ENCODE results near the gene GYG2. TPM values are rescaled to one million over a fixed set of nuclear protein-coding genes. Genes with fewer than 3 reads are reported as not detected.
A peak's percentile ranks its signal among the peaks of the same experiment; 100 is the strongest.

The GYG2 gene
- total RNA-seq, 2 donors from 2014 or later, result 52.6 to 108 TPM

- Mint-ChIP-seq H3K36me3 (ENCODE audit: low read depth) (peaks cover 68% of the 10 kb centered on the region), H3K4me3 (no peak overlapping the region), H3K27ac (no peak overlapping the region)
These were observed 12.2 kb downstream of the GYG2 start for GRCh38 chrX:2840961-2841360.

DNA sequence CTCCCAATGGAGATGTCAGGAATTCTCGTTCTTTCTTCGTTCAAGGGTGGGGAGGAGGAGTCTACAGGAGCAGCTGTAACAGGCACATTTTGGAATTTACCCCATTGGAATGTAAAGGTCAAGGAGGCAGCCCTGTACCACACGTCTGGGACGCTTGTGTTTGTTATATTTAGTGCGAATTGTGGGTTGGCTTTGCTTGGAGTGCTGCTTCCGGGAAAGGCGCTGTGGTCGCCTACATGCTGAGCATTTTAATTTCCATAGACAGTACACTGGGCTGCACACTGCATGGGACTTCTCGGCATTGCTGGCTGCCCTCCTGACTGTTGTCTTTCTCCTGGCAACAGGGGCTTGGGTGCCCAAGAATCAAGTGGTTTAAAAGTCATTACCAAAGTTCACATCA is 12.8 kb downstream of the GYG2 start:
- H3K4me1 ChIP-seq (ENCODE audit: control insufficient read depth, insufficient read depth, low read length), result no peaks in the 10 kb centered on the region
- Mint-ChIP-seq H3K27me3 (ENCODE audit: insufficient read depth) (no peaks in the 10 kb centered on the region), H3K9me3 (peaks cover 37% of the 10 kb centered on the region), H3K4me1 (no peaks in the 10 kb centered on the region), H3K27ac (no peak overlapping the region), H3K36me3 (ENCODE audit: low read depth) (peaks cover 64% of the 10 kb centered on the region), H3K4me3 (no peak overlapping the region)
- H3K27ac ChIP-seq (ENCODE audit: low read depth, low read length), result no peak overlapping the region
- DNase-seq, result peak; percentile 19
- WGBS, 2 experiments (ENCODE audit: insufficient coverage in 1 of 2, insufficient read length in 1 of 2), result 61 to 96% methylated on average over 4 to 8 of the region's 9 CpGs
- H3K36me3 ChIP-seq (ENCODE audit: control insufficient read depth, insufficient read depth, low read length), result peaks cover 14% of the 10 kb centered on the region
- no peaks in the 10 kb centered on the region for H3K27me3 ChIP-seq (ENCODE audit: control insufficient read depth, insufficient read depth, low read length, poor library complexity, severe bottlenecking)
- H3K4me3 ChIP-seq (ENCODE audit: low read length), result no peak overlapping the region
- peaks cover 26% of the 10 kb centered on the region for H3K9me3 ChIP-seq (ENCODE audit: control insufficient read depth, low read length)
- TF ChIP-seq, protein P1, sequence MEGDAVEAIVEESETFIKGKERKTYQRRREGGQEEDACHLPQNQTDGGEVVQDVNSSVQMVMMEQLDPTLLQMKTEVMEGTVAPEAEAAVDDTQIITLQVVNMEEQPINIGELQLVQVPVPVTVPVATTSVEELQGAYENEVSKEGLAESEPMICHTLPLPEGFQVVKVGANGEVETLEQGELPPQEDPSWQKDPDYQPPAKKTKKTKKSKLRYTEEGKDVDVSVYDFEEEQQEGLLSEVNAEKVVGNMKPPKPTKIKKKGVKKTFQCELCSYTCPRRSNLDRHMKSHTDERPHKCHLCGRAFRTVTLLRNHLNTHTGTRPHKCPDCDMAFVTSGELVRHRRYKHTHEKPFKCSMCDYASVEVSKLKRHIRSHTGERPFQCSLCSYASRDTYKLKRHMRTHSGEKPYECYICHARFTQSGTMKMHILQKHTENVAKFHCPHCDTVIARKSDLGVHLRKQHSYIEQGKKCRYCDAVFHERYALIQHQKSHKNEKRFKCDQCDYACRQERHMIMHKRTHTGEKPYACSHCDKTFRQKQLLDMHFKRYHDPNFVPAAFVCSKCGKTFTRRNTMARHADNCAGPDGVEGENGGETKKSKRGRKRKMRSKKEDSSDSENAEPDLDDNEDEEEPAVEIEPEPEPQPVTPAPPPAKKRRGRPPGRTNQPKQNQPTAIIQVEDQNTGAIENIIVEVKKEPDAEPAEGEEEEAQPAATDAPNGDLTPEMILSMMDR (conservative IDR thresholded peaks at IDR 0.05), result no peak
- no peak overlapping the region for H3K9ac ChIP-seq (ENCODE audit: extremely low read depth, low read length, poor library complexity, severe bottlenecking)

More at GRCh38 chrX:2840961-2841360, 12.2 kb downstream of the GYG2 start:
- Histone ChIP-seq H3K9ac (ENCODE audit: extremely low read depth, low read length, poor library complexity, severe bottlenecking) (no peak overlapping the region), H3K36me3 (ENCODE audit: control insufficient read depth, insufficient read depth, low read length) (peaks cover 18% of the 10 kb centered on the region), H3K4me3 (ENCODE audit: low read length) (no peak overlapping the region), H3K4me1 (ENCODE audit: control insufficient read depth, insufficient read depth, low read length) (no peaks in the 10 kb centered on the region), H3K27ac (ENCODE audit: low read depth, low read length) (no peak overlapping the region), H3K27me3 (ENCODE audit: control insufficient read depth, insufficient read depth, low read length, poor library complexity, severe bottlenecking) (no peaks in the 10 kb centered on the region), H3K9me3 (ENCODE audit: control insufficient read depth, low read length) (peaks cover 26% of the 10 kb centered on the region)
- TF ChIP-seq, protein P1 (conservative IDR thresholded peaks at IDR 0.05), result no peak
- peaks cover 42% of the 10 kb centered on the region for H3K9me3 Mint-ChIP-seq
- 94 to 100% methylated on average over 1 of the region's 1 CpG for WGBS, 2 experiments (ENCODE audit: insufficient coverage in 1 of 2, insufficient read length in 1 of 2)
- no peaks in the 10 kb centered on the region for H3K4me1 Mint-ChIP-seq
- no peak for DNase-seq
- no peaks in the 10 kb centered on the region for H3K27me3 Mint-ChIP-seq (ENCODE audit: insufficient read depth)

DNA sequence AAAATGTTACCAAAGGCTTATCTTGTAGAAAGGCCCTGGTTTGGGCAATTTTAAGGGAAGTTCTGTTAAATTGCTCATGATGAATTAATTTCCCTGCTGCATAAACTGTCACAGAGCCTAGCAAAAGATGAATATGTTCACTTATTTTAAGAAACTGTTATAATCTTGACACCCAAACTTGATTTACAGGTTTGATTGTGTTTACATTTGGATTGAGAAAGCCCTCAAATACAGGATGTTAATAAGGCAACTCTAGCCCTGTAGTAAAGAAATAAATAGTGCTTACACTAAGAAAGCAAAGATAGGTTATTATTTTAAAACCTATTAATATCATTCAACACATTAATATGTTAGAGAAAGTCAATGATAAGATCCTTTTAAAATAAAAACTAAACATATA is 18.3 kb downstream of the GYG2 start:
- Mint-ChIP-seq H3K27ac (no peak overlapping the region), H3K9me3 (peaks cover 3% of the 10 kb centered on the region), H3K27me3 (ENCODE audit: insufficient read depth) (no peaks in the 10 kb centered on the region), H3K4me1 (peaks cover 28% of the 10 kb centered on the region), H3K36me3 (ENCODE audit: low read depth) (peaks cover 46% of the 10 kb centered on the region), H3K4me3 (no peak overlapping the region)
- TF ChIP-seq, protein P1 (conservative IDR thresholded peaks at IDR 0.05), result no peak
- no peaks in the 10 kb centered on the region for H3K27me3 ChIP-seq (ENCODE audit: control insufficient read depth, insufficient read depth, low read length, poor library complexity, severe bottlenecking)
- H3K9me3 ChIP-seq (ENCODE audit: control insufficient read depth, low read length), result no peaks in the 10 kb centered on the region
- no peak overlapping the region for H3K4me3 ChIP-seq (ENCODE audit: low read length)
- H3K27ac ChIP-seq (ENCODE audit: low read depth, low read length), result no peak overlapping the region
- peaks cover 10% of the 10 kb centered on the region for H3K36me3 ChIP-seq (ENCODE audit: control insufficient read depth, insufficient read depth, low read length)
- H3K4me1 ChIP-seq (ENCODE audit: control insufficient read depth, insufficient read depth, low read length), result no peaks in the 10 kb centered on the region
- H3K9ac ChIP-seq (ENCODE audit: extremely low read depth, low read length, poor library complexity, severe bottlenecking), result no peak overlapping the region
- peak; percentile 28 for DNase-seq
